EL (cell line): ENCODE data around the gene PIP4K2A.
A peak's percentile ranks its signal among the peaks of the same experiment; 100 is the strongest.
"Not testable (repeated sequence)": the region's sequence is repeated elsewhere in the genome, so short reads cannot be mapped to it uniquely, and the experiment has no call there.

ENCODE experiments used
- DNase-seq: peaks from one replicate; pipeline ENCODE4 v3.0.0-alpha.2; 2016

Gene PIP4K2A

GRCh38 chr10:22545643-22546042 lies 168.7 kb downstream of the PIP4K2A start:
- no peak for DNase-seq

- DNase-seq, result no peak
Measured at GRCh38 chr10:22544325-22545068, 169.9 kb downstream of the PIP4K2A start.

GRCh38 chr10:22542773-22543172 lies 171.6 kb downstream of the PIP4K2A start:
- no peak for DNase-seq

- no peak for DNase-seq
Measured at GRCh38 chr10:22541900-22542299, 172.5 kb downstream of the PIP4K2A start.

GRCh38 chr10:22539579-22540298 lies 174.6 kb downstream of the PIP4K2A start:
- no peak for DNase-seq

- DNase-seq, result no peak
Measured at GRCh38 chr10:22537810-22538209, 176.6 kb downstream of the PIP4K2A start.

GRCh38 chr10:22536620-22537019 lies 177.8 kb downstream of the PIP4K2A start:
- DNase-seq, result no peak

GRCh38 chr10:22534849-22535604 lies 179.4 kb downstream of the PIP4K2A start:
- no peak for DNase-seq

- DNase-seq, result no peak
Measured at GRCh38 chr10:22531441-22531840, 182.9 kb downstream of the PIP4K2A start.

GRCh38 chr10:22531008-22531407 lies 183.4 kb downstream of the PIP4K2A start:
- DNase-seq, result no peak

- DNase-seq, result no peak
Measured at GRCh38 chr10:22527520-22527919, 186.9 kb downstream of the PIP4K2A start.

GRCh38 chr10:22524333-22524732 lies 190.0 kb downstream of the PIP4K2A start:
- not testable (repeated sequence) for DNase-seq

- DNase-seq, result not testable (repeated sequence)
Measured at GRCh38 chr10:22520645-22521044, 193.7 kb downstream of the PIP4K2A start.

GRCh38 chr10:22518167-22518724 lies 196.1 kb downstream of the PIP4K2A start:
- no peak for DNase-seq

GRCh38 chr10:22515009-22515408 lies 199.4 kb downstream of the PIP4K2A start:
- no peak for DNase-seq

- DNase-seq, result not testable (repeated sequence)
Measured at GRCh38 chr10:22514414-22514758, 200.0 kb downstream of the PIP4K2A start.

- peak; percentile 22 for DNase-seq
Measured at GRCh38 chr10:22513483-22514413, 200.6 kb downstream of the PIP4K2A start.

- not testable (repeated sequence) for DNase-seq
Measured at GRCh38 chr10:22512015-22512414, 202.4 kb downstream of the PIP4K2A start.

GRCh38 chr10:22508214-22508613 lies 206.2 kb downstream of the PIP4K2A start:
- DNase-seq, result not testable (repeated sequence)

GRCh38 chr10:22505911-22506685 lies 208.3 kb downstream of the PIP4K2A start:
- DNase-seq, result peak; percentile 12

GRCh38 chr10:22504766-22505165 lies 209.6 kb downstream of the PIP4K2A start:
- no peak for DNase-seq
